Mesodermal cell (in vitro differentiated cells): ENCODE results near the gene MLYCD.
"Not testable (repeated sequence)": the region's sequence is repeated elsewhere in the genome, so short reads cannot be mapped to it uniquely, and the experiment has no call there.

Source experiments
- H3K27ac ChIP-seq: 2 replicates; pipeline ENCODE4 v1.7.0; 2013; ENCODE audit warnings: mild to moderate bottlenecking, low read depth, low read length, moderate library complexity; ENCODE audit not compliant: severe bottlenecking
- H3K36me3 ChIP-seq: 2 replicates; pipeline ENCODE4 v1.7.1; 2013; ENCODE audit warnings: mild to moderate bottlenecking, low read length, moderate library complexity; ENCODE audit not compliant: control insufficient read depth, insufficient read depth
- H3K4me1 ChIP-seq: one replicate; pipeline ENCODE4 v1.7.1; 2013; ENCODE audit warnings: mild to moderate bottlenecking, low read length; ENCODE audit not compliant: insufficient read depth, control insufficient read depth, poor library complexity, severe bottlenecking
- H3K4me3 ChIP-seq: 2 replicates; pipeline ENCODE4 v1.7.0; 2013; ENCODE audit warnings: low read length, control low read depth, mild to moderate bottlenecking; ENCODE audit not compliant: insufficient read depth, poor library complexity, severe bottlenecking; ENCODE audit errors: extremely low read depth
- H3K9me3 ChIP-seq: 2 replicates; pipeline ENCODE4 v1.7.1; 2013; ENCODE audit warnings: mild to moderate bottlenecking, low read length, moderate library complexity; ENCODE audit not compliant: control insufficient read depth
- WGBS, 2 experiments: methylation state at CpG; one replicate each; pipeline ENCODE4 v1.1.5; 2013; ENCODE audit warnings: missing lambda C conversion rate in 2 of 2; ENCODE audit not compliant: insufficient coverage in 2 of 2; 5-methylcytosine and 5-hydroxymethylcytosine counted together

Gene MLYCD

DNA sequence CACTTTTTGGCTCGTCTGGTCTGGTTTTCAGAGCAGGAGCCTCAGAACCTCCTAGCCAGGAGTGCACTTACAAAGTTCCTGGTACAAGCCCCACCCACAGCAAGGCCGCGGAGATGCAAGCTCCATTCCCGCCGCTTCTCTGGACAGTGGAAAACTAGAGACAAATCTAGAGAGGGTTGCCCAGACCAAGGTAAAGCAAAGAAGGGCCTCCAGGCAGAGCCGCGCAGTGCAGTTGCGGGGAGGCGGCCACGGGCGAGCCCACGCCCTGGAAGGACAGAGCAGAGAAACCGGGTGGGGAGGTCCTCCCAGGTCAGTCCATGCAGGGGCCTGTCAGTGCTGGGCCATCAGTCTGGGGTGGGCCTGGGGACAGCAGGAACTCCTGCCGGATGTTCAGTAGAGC is 43.2 kb downstream of the MLYCD start:
- H3K27ac ChIP-seq = no peak overlapping the region
- no peaks in the 10 kb centered on the region for H3K9me3 ChIP-seq
- H3K36me3 ChIP-seq = no peaks in the 10 kb centered on the region
- WGBS, 2 experiments = 83 to 85% methylated on average over 12 of the region's 14 CpGs
- H3K4me3 ChIP-seq = no peak overlapping the region
- H3K4me1 ChIP-seq = peaks cover 5% of the 10 kb centered on the region

DNA sequence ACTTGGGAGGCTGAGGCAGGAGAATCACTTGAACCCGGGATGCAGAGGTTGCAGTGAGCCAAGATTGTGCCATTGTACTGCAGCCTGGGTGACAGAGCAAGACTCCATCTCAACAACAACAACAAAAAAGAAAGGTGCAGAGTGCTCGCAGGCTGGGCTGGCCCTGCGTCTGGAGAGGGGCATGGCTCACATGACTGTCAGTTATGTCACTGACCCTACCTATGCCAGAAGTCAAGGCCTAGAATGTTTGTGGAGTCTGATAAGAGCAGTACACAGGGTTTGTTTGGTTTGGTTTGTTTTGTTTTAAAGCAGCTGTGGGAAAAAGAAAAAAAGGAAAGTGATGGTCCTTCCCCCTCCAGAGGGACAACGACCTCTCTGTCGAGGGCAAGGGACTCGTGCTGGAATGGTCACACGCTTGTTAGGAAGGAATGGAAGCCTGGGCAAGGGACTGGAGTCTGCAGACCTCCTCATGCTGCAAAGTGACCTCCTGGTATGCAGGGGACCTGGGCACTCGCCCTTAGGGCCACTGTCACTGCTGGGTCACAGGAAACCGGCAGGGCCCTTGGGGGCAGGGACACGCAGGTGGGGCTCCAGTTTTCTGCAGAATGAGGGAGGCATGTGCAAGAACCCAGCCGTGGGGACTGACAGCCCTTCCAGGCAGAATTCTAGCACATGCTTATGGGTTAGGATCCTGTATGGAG is 44.0 kb downstream of the MLYCD start:
- 86 to 92% methylated on average over 9 to 10 of the region's 11 CpGs for WGBS, 2 experiments
- Histone ChIP-seq H3K9me3 (no peaks in the 10 kb centered on the region), H3K4me3 (no peak overlapping the region), H3K4me1 (peaks cover 5% of the 10 kb centered on the region), H3K27ac (no peak overlapping the region), H3K36me3 (no peaks in the 10 kb centered on the region)

DNA sequence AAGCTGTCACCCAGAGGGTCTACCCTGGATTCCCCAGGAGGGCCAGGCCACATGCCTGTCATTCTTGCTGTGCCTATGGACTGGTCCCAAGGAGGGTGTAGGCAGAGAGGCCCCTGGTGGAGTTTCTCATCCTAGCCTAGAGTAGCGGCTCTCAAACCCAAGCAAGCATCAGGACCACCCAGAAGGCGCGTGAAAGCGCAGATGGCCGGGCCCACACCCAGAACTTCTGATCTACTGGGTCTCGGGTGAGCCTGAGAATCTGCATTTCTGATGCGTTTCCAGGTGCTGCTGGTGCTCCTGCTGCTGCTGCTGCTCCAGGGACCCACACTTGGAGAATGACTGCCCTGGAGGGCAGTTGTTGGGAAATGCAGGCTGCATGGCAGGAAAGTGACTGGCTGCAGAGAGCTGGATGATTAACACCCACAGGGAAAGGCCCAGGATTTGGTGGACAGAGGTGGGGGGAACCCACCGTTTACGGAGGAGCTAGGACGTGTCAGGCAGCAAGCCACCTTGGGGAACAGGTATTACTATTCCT is 44.7 kb downstream of the MLYCD start:
- WGBS, 2 experiments = 92 to 95% methylated on average over 7 to 10 of the region's 10 CpGs
- peaks cover 5% of the 10 kb centered on the region for H3K4me1 ChIP-seq
- no peak overlapping the region for H3K27ac ChIP-seq
- H3K4me3 ChIP-seq = no peak overlapping the region
- H3K36me3 ChIP-seq = no peaks in the 10 kb centered on the region
- no peaks in the 10 kb centered on the region for H3K9me3 ChIP-seq

DNA sequence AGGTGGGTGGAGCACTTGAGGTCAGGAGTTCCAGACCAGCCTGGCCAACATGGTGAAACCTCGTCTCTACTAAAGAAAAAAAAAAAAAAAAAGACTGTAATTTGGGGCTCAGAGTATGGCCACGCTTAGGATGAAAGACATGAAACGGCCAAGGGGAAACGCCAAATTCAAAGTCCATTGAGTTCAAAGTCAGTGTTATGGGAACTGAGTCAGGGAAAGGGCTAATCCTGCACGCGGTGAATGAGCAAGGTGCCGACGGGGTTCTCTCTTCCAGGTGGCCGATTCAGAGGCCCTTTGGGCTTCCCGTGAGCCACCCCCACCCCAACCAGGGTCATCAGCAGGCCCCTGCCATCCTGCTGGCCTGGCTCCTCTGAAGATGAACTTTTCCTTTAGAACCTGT is 46.7 kb downstream of the MLYCD start:
- Histone ChIP-seq H3K27ac (no peak overlapping the region), H3K4me1 (peaks cover 5% of the 10 kb centered on the region), H3K4me3 (no peak overlapping the region), H3K9me3 (no peaks in the 10 kb centered on the region), H3K36me3 (no peaks in the 10 kb centered on the region)
- 89 to 95% methylated on average over 9 of the region's 10 CpGs for WGBS, 2 experiments

DNA sequence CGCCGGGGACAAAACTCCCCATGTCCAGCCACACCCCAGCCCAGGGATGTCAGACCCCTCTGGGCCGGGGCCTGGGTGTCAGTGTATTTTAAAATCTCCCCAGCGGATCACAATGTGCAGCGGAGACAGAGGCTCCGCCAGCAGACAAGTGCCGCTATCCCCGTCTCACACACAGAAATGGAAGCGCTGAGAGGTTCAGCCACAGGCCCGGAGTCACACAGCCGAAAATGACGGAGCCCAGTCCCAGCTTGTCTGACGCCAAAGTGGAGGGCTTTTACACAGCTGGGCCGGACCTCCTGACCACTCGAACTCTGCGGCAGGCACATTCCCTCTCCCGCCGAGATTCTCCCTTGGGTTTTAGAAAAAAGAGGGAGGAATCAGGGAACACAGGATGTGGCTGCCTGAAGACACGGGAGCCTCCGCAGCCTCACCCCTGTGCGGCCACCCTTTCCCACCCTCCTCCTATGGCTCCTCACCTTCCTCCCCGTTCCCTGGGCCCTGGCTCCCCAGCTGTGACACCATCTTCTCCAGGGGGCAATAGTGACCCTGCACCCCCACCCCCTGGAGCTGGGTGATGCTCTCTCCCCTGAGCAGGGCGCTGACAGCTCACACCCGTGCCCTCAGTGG is 47.4 kb downstream of the MLYCD start:
- no peak overlapping the region for H3K4me3 ChIP-seq
- H3K27ac ChIP-seq = no peak overlapping the region
- no peaks in the 10 kb centered on the region for H3K36me3 ChIP-seq
- 92% methylated on average over 17 to 22 of the region's 24 CpGs for WGBS, 2 experiments
- no peaks in the 10 kb centered on the region for H3K9me3 ChIP-seq
- peaks cover 5% of the 10 kb centered on the region for H3K4me1 ChIP-seq

DNA sequence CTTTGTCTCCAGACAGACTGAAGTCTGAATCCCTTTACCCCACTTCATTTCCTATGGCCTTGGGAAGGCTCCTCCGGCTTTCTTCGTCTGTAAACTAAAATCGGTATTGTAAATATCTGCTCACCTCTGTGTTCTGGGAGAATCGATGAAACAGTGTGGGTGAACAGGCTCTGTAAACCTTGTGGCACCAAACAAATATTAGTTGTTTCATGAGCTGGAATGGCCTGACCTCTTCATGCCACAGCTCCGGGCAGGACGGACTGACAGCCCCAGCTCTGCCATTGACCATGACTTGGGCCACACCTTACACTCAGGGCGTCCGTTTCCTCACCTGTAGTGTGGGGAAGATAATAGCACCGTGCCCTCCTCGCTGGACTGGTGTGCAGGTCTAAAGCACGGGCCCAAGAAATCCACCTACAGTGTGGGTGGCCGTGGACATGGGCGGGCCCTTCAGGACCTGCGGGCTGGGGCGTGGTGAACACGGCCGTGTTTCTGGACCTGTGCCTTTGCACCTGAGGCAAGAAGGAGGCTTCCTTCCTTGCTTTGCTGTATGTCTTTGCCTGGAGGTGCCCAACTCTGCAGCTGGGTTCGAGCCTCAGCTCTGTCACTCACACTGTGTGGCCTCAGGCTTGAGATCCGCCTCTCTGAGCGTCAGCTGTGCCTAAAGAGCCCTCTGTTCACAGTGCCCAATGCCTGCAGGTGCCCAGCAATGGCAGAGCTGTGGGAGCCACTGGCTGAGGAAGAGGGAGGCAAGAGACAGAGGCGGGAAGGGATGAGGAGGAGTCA is 48.1 kb downstream of the MLYCD start:
- 88% methylated on average over 14 to 17 of the region's 21 CpGs for WGBS, 2 experiments
- H3K9me3 ChIP-seq = no peaks in the 10 kb centered on the region
- no peak overlapping the region for H3K4me3 ChIP-seq
- H3K36me3 ChIP-seq = no peaks in the 10 kb centered on the region
- no peak overlapping the region for H3K27ac ChIP-seq
- H3K4me1 ChIP-seq = peaks cover 5% of the 10 kb centered on the region

DNA sequence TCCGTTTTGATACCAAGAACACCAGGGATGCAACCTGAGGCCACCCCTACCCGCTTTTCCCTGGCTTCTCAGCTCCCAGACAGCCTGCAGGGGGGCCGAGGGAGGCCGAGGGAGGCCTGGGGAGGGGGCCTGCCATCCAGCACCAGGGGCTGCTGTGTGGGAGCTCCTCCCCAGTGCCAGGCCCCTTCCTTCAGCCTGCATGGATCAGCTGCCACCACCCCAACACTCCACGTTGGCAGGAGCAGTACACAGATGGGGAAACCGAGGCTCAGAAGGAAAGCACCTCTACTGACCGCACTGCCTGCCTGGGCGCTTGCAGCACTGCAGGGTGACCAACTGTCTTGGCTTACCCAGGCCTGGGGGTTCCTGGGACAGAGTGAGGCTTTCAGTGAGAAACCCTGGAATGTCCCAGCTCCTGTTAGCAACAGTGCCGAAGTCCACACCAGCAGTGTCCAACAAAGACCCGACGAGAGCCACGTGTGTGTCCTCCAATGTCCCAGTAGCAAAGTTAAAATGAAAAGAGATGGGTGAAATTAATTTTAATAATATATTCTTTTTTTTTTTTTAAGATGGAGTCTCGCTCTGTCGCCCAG is 48.8 kb downstream of the MLYCD start:
- peaks cover 9% of the 10 kb centered on the region for H3K4me1 ChIP-seq
- no peaks in the 10 kb centered on the region for H3K36me3 ChIP-seq
- 81 to 89% methylated on average over 8 to 10 of the region's 14 CpGs for WGBS, 2 experiments
- no peak overlapping the region for H3K27ac ChIP-seq
- H3K9me3 ChIP-seq = no peaks in the 10 kb centered on the region
- no peak overlapping the region for H3K4me3 ChIP-seq

DNA sequence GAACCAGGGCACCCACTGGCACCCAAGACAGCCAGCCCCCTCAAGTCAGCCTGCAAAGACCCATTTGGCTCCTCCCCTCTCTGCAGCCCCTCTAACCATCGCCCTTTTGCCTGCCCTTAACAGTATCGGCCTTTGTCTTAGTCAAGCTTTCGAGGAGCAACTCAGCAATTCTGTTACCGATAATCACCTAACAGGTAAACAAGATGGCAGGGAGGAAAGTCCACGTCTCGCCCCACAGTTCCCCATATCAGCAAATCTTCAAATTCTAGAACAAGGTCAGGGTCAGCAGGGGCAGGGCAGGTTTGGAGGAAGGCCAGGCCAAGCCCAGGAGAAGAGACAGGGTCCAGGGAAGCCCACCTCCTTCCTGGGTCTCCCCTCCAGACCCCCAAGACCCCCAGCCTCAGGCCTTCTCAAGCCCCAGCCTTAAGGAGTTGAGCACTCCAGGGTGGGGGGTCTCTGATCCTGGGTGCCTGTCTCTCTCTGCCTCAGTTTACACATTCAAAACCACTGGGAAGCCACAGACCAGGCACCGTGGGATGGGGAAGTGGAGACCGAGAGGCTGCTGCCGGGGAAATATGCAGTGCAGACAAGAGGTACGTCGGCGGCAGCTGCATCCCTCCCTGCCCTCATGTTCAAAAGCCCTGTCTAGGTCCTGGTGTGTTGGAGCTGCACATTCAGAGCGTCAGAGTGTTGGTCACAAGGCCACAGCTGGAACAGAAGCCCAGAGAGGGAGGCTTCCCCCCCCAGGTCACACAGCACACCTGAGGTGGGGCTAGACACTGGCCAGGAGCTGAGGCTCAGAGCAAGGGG is 50.2 kb downstream of the MLYCD start:
- H3K27ac ChIP-seq = no peak overlapping the region
- H3K9me3 ChIP-seq = no peaks in the 10 kb centered on the region
- WGBS, 2 experiments = 81 to 85% methylated on average over 9 to 12 of the region's 13 CpGs
- H3K4me3 ChIP-seq = no peak overlapping the region
- H3K36me3 ChIP-seq = no peaks in the 10 kb centered on the region
- peaks cover 10% of the 10 kb centered on the region for H3K4me1 ChIP-seq

DNA sequence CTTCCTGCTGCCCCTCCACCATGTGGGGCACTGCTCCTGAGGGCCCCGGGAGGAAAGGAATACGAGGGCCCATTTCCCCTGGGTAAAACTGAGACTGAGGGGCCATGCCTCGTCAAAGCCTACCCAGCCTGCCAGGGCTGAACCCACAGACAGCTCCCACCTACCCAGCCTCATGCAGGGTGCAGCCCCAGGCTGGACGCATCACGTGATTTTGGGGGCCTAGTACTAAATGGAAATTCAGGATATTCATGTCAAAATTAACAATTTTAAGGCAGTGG is 50.7 kb downstream of the MLYCD start:
- 78 to 85% methylated on average over 2 to 4 of the region's 5 CpGs for WGBS, 2 experiments
- Histone ChIP-seq H3K9me3 (no peaks in the 10 kb centered on the region), H3K27ac (no peak overlapping the region), H3K4me3 (no peak overlapping the region), H3K4me1 (peaks cover 10% of the 10 kb centered on the region), H3K36me3 (no peaks in the 10 kb centered on the region)

DNA sequence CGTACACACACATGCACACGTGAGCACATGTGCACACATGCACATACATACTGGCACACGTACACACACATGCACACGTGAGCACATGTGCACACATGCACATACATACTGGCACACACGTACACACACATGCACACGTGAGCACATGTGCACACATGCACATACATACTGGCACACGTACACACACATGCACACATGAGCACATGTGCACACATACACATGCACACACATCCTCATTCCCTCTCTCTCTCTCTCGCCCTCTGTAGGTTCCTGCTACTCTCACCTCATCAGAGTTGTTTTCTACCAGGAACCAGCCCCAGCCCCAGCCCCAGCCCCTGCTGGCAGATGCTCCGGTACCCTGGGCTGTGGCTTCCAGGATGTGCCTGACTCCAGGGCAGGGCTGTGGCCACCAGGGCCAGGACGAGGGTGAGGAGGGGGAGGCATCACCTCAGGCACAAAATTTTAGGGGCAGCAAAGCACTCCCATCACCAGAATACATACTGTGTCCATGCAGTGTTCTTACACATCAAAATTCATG is 52.0 kb downstream of the MLYCD start:
- H3K9me3 ChIP-seq, H3K36me3 ChIP-seq, H3K27ac ChIP-seq, H3K4me3 ChIP-seq: not testable (repeated sequence)
- peaks cover 13% of the 10 kb centered on the region for H3K4me1 ChIP-seq
- WGBS, 2 experiments = 49 to 60% methylated on average over 1 to 2 of the region's 10 CpGs
